Measurements from ENCODE around the gene KIF26A.

KIF26A gene

GRCh38 chr14:104129556-104129955 lies 8.8 kb upstream of the KIF26A start:
- no peak for DNase-seq (ENCODE audit: low read depth)
- no peak overlapping the region for H3K4me3 ChIP-seq (ENCODE audit: low read depth, low read length)
- no peak for TF ChIP-seq CTCF (conservative IDR thresholded peaks at IDR 0.05; ENCODE audit: low read depth, low read length)

GRCh38 chr14:104130974-104131651 lies 7.3 kb upstream of the KIF26A start:
- TF ChIP-seq CTCF (conservative IDR thresholded peaks at IDR 0.05; ENCODE audit: low read depth, low read length): peak; percentile 74
- no peak overlapping the region for H3K4me3 ChIP-seq (ENCODE audit: low read depth, low read length)
- peak; percentile 58 for DNase-seq (ENCODE audit: low read depth)

- TF ChIP-seq CTCF (conservative IDR thresholded peaks at IDR 0.05; ENCODE audit: low read depth, low read length): no peak
- no peak overlapping the region for H3K4me3 ChIP-seq (ENCODE audit: low read depth, low read length)
- no peak for DNase-seq (ENCODE audit: low read depth)
Measured at GRCh38 chr14:104131968-104132732, 6.2 kb upstream of the KIF26A start.

GRCh38 chr14:104132981-104133380 lies 5.4 kb upstream of the KIF26A start:
- DNase-seq (ENCODE audit: low read depth): no peak
- TF ChIP-seq CTCF (conservative IDR thresholded peaks at IDR 0.05; ENCODE audit: low read depth, low read length): no peak
- no peak overlapping the region for H3K4me3 ChIP-seq (ENCODE audit: low read depth, low read length)

GRCh38 chr14:104133496-104133895 lies 4.9 kb upstream of the KIF26A start:
- TF ChIP-seq CTCF (conservative IDR thresholded peaks at IDR 0.05; ENCODE audit: low read depth, low read length): no peak
- no peak overlapping the region for H3K4me3 ChIP-seq (ENCODE audit: low read depth, low read length)
- DNase-seq (ENCODE audit: low read depth): no peak

GRCh38 chr14:104134061-104134965 lies 4.1 kb upstream of the KIF26A start:
- no peak overlapping the region for H3K4me3 ChIP-seq (ENCODE audit: low read depth, low read length)
- DNase-seq (ENCODE audit: low read depth): no peak
- TF ChIP-seq CTCF (conservative IDR thresholded peaks at IDR 0.05; ENCODE audit: low read depth, low read length): no peak

All from choroid plexus epithelial cell (primary cell).